ENCODE data around the gene ZNF473. TPM values are rescaled to one million over a fixed set of nuclear protein-coding genes. Genes with fewer than 3 reads are reported as not detected.

Gene ZNF473
- total RNA-seq, 1 experiment from 2014 or later = 10.0 TPM

DNA sequence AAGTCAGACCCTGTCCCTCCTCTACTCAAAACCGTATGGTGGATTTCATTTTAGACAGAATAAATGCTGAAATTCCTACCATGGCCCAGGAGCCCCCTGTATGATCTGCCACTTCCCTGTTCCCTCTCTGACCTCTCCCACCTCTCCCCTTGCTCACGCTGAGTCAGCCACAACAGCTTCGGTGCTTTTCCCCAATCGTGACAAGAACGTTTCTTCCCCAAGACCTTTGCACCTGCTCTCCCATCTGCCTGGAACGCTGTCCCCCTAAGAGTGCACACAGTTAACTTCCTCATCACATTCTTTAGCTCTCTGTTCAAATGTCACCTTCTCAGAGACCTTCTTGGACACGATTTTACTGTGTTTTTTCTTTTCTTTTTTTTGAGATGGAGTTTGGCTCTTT is 3.0 kb upstream of the ZNF473 start (continued):
- no peak for TF ChIP-seq AFF4 (CRISPR knock-in tag; IDR thresholded peaks at IDR 0.05; ENCODE audit: borderline replicate concordance)
- TF ChIP-seq, protein P1, sequence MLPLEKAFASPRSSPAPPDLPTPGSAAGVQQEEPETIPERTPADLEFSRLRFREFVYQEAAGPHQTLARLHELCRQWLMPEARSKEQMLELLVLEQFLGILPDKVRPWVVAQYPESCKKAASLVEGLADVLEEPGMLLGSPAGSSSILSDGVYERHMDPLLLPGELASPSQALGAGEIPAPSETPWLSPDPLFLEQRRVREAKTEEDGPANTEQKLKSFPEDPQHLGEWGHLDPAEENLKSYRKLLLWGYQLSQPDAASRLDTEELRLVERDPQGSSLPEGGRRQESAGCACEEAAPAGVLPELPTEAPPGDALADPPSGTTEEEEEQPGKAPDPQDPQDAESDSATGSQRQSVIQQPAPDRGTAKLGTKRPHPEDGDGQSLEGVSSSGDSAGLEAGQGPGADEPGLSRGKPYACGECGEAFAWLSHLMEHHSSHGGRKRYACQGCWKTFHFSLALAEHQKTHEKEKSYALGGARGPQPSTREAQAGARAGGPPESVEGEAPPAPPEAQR (CRISPR knock-in tag; IDR thresholded peaks at IDR 0.05) = no peak
- TF ChIP-seq FOXK1 (CRISPR knock-in tag; IDR thresholded peaks at IDR 0.05) = no peak
- no peak for TF ChIP-seq ZNF317 (CRISPR knock-in tag; IDR thresholded peaks at IDR 0.05; ENCODE audit: borderline replicate concordance, low read depth)

GRCh38 chr19:50024719-50025021 is 1.1 kb upstream of the ZNF473 start:
- Mint-ChIP-seq H3K4me3 (peak overlapping the region; percentile 95), H3K36me3 (peaks cover 6% of the 10 kb centered on the region), H3K27me3 (ENCODE audit: low read depth) (peaks cover 3% of the 10 kb centered on the region; the same call in 1 of the 2 replicates), H3K9me3 (no peaks in the 10 kb centered on the region), H3K27ac (peak overlapping the region; percentile 91; the same call in 1 of the 2 replicates), H3K4me1 (peaks cover 18% of the 10 kb centered on the region)
- ChIA-PET POLR2A (no interaction called here), CTCF (interaction anchor here (0.6 to 1.9 kb wide), 6 partner anchors 16 to 214 kb away, joined by 3 to 16 read pairs (median 4); no protein-coding TSS in a partner anchor)
- ATAC-seq (no peak), DNase-seq (ENCODE audit: low spot score) (no peak)
- TF ChIP-seq MXD4 (CRISPR knock-in tag; IDR thresholded peaks at IDR 0.05; ENCODE audit: borderline replicate concordance) (no peak), SMAD3 (CRISPR knock-in tag; IDR thresholded peaks at IDR 0.05; ENCODE audit: borderline replicate concordance) (no peak), ZNF317 (CRISPR knock-in tag; IDR thresholded peaks at IDR 0.05; ENCODE audit: borderline replicate concordance, low read depth) (no peak), SP1 (CRISPR knock-in tag; conservative IDR thresholded peaks at IDR 0.05) (no peak), AR (CRISPR knock-in tag; IDR thresholded peaks at IDR 0.05) (no peak), ZNF219 (CRISPR knock-in tag; IDR thresholded peaks at IDR 0.05; ENCODE audit: borderline replicate concordance) (no peak), NFYB (CRISPR knock-in tag; conservative IDR thresholded peaks at IDR 0.05; ENCODE audit: low read depth) (no peak), CBFB (CRISPR knock-in tag; IDR thresholded peaks at IDR 0.05; ENCODE audit: low read depth) (no peak), ATF6 (CRISPR knock-in tag; IDR thresholded peaks at IDR 0.05) (no peak), ZNF121 (CRISPR knock-in tag; IDR thresholded peaks at IDR 0.05) (no peak), ATF2 (CRISPR knock-in tag; IDR thresholded peaks at IDR 0.05; ENCODE audit: borderline replicate concordance, low read depth) (no peak), CTCF (IDR thresholded peaks at IDR 0.05) (no peak)
- TF ChIP-seq, protein P1 (CRISPR knock-in tag; IDR thresholded peaks at IDR 0.05) = no peak

Data from WTC11 (cell line).